CD14-positive monocyte (primary cell): ENCODE measurements around the gene HMCN2. TPM values are rescaled to one million over a fixed set of nuclear protein-coding genes. Genes with fewer than 3 reads are reported as not detected.

Experiments used
- DNase-seq, 3 donors: peaks; one replicate each; pipeline ENCODE4 v3.0.0-alpha.2; 2011 to 2022
- H2AFZ ChIP-seq: 2 replicates; pipeline ENCODE4 v1.6.0; 2012; ENCODE audit warnings: mild to moderate bottlenecking, low read depth, low read length, inconsistent platforms; ENCODE audit not compliant: insufficient read depth, poor library complexity, severe bottlenecking
- H3K27ac ChIP-seq, 2 donors: 1 replicate in 1 of 2; 2 replicates in 1 of 2; pipeline ENCODE4 v1.5.1; 2012 to 2013; ENCODE audit warnings: low read length in 2 of 2, control low read depth in 1 of 2, inconsistent platforms in 1 of 2, low read depth in 1 of 2, mild to moderate bottlenecking in 1 of 2
- H3K27me3 ChIP-seq, 2 donors: one replicate each; pipeline versions ENCODE4 v1.6.0 to v1.6.1; 2011 to 2013; ENCODE audit warnings: low read length in 2 of 2; ENCODE audit not compliant: control insufficient read depth in 2 of 2, insufficient read depth in 2 of 2
- H3K36me3 ChIP-seq, 2 donors: replicated peaks in 1 of 2; 1 replicate in 1 of 2; 2 replicates in 1 of 2; pipeline versions ENCODE4 v1.5.1 to v1.6.1; 2012 to 2013; ENCODE audit warnings: low read length in 2 of 2, control low read depth in 1 of 2, inconsistent platforms in 1 of 2, mild to moderate bottlenecking in 1 of 2; ENCODE audit not compliant: insufficient read depth in 2 of 2, control insufficient read depth in 1 of 2
- H3K4me1 ChIP-seq, 2 donors: 1 replicate in 1 of 2; 2 replicates in 1 of 2; pipeline versions ENCODE4 v1.5.1 to v1.6.1; 2012 to 2013; ENCODE audit warnings: low read length in 2 of 2, control low read depth in 1 of 2, inconsistent platforms in 1 of 2, mild to moderate bottlenecking in 1 of 2, moderate library complexity in 1 of 2; ENCODE audit not compliant: insufficient read depth in 2 of 2, control insufficient read depth in 1 of 2
- H3K4me2 ChIP-seq: replicated peaks from 2 replicates; pipeline ENCODE3; 2012; ENCODE audit warnings: low read length, moderate library complexity, mild to moderate bottlenecking; ENCODE audit not compliant: poor library complexity, severe bottlenecking; ENCODE audit errors: extremely low read depth
- H3K4me3 ChIP-seq, 3 experiments: fragments of 200-600 bp in 1 of 3; sonication (generic) in 1 of 3; replicated peaks in 1 of 3; 1 replicate in 2 of 3; 2 replicates in 1 of 3; pipeline ENCODE4 v1.5.1; 2011 to 2013; ENCODE audit warnings: low read length in 3 of 3, mild to moderate bottlenecking in 3 of 3, control low read depth in 2 of 3, low read depth in 2 of 3, inconsistent platforms in 1 of 3, moderate library complexity in 1 of 3
- H3K79me2 ChIP-seq: 2 replicates; pipeline ENCODE4 v1.6.0; 2012; ENCODE audit warnings: mild to moderate bottlenecking, control low read depth, inconsistent platforms, low read length, moderate library complexity; ENCODE audit not compliant: insufficient read depth
- H3K9ac ChIP-seq: 2 replicates; pipeline ENCODE4 v1.6.0; 2017; ENCODE audit warnings: low read length, mild to moderate bottlenecking; ENCODE audit not compliant: insufficient read depth, poor library complexity, severe bottlenecking
- H3K9me3 ChIP-seq, 2 donors: replicated peaks in 1 of 2; 1 replicate in 1 of 2; 2 replicates in 1 of 2; pipeline versions ENCODE4 v1.5.1 to v1.6.1; 2012 to 2013; ENCODE audit warnings: low read length in 2 of 2, control low read depth in 1 of 2; ENCODE audit not compliant: control insufficient read depth in 1 of 2, insufficient read depth in 1 of 2
- H4K20me1 ChIP-seq: 2 replicates; pipeline ENCODE4 v1.6.0; 2012; ENCODE audit warnings: mild to moderate bottlenecking, low read length, control low read depth, moderate library complexity; ENCODE audit not compliant: insufficient read depth
- H3K27ac Mint-ChIP-seq, 7 donors: one replicate each; pipeline ENCODE4 v1.8.0; 2020; ENCODE audit warnings: mild to moderate bottlenecking in 7 of 7, mixed read lengths in 7 of 7, moderate library complexity in 6 of 7, inconsistent platforms in 2 of 7
- H3K27me3 Mint-ChIP-seq, 3 donors: one replicate each; pipeline ENCODE4 v1.8.0; 2021 to 2022; ENCODE audit warnings: low read depth in 3 of 3, mild to moderate bottlenecking in 3 of 3, mixed read lengths in 3 of 3, moderate library complexity in 3 of 3, inconsistent platforms in 1 of 3
- H3K36me3 Mint-ChIP-seq, 2 donors: one replicate each; pipeline ENCODE4 v1.8.0; 2020; ENCODE audit warnings: mixed read lengths in 2 of 2, inconsistent platforms in 1 of 2, mild to moderate bottlenecking in 1 of 2
- H3K4me1 Mint-ChIP-seq: one replicate; pipeline ENCODE4 v1.8.0; 2020; ENCODE audit warnings: mild to moderate bottlenecking, mixed read lengths
- H3K4me3 Mint-ChIP-seq, 2 donors: one replicate each; pipeline ENCODE4 v1.8.0; 2020; ENCODE audit warnings: mild to moderate bottlenecking in 2 of 2, mixed read lengths in 2 of 2, moderate library complexity in 1 of 2
- H3K9me3 Mint-ChIP-seq, 7 donors: one replicate each; pipeline ENCODE4 v1.8.0; 2020 to 2022; ENCODE audit warnings: mixed read lengths in 7 of 7, mild to moderate bottlenecking in 6 of 7, moderate library complexity in 6 of 7, inconsistent platforms in 2 of 7
- CTCF ChIP-seq: fragments of 200-600 bp; IDR thresholded peaks from one replicate; pipeline ENCODE4 v1.8.0; 2022; ENCODE audit warnings: antibody characterized with exemption, mild to moderate bottlenecking
- WGBS: methylation state at CpG from one replicate; pipeline ENCODE4 v1.1.5; 2013; ENCODE audit warnings: missing lambda C conversion rate; ENCODE audit not compliant: insufficient coverage; 5-methylcytosine and 5-hydroxymethylcytosine counted together
- intact Hi-C, 2 donors: fragments of 100-400 bp; cut with micrococcal nuclease; formaldehyde crosslinking; loops; one replicate each; pipeline versions ENCODE4 v1.15.0 to v1.15.1; 2023
- polyA plus RNA-seq, 3 donors: library from polyadenylated mRNA; depleted of rRNA in 1 of 3; unstranded in 2 of 3; stranded (reverse) in 1 of 3; fragments of 300-500 nt in 2 of 3; fragments of >200 nt in 1 of 3; fragmentation: Illumina TruSeq in 2 of 3; gene quantifications; 1 replicate in 2 of 3; 2 replicates in 1 of 3; pipeline ENCODE4 v1.2.3, GENCODE V29; 2012 to 2021

Gene HMCN2
- polyA plus RNA-seq, 3 donors = not detected

GRCh38 chr9:130462685-130463540 lies 197.4 kb downstream of the HMCN2 start:
- Mint-ChIP-seq H3K9me3 (peaks cover 0 to 3% (median 0%) of the 10 kb centered on the region in 7 donors), H3K36me3 (no peaks in the 10 kb centered on the region), H3K4me3 (no peak overlapping the region), H3K27ac (no peak overlapping the region), H3K4me1 (no peaks in the 10 kb centered on the region), H3K27me3 (peaks cover 23 to 40% (median 31%) of the 10 kb centered on the region in 3 donors)
- Histone ChIP-seq H3K27me3 (peaks cover 6 to 25% of the 10 kb centered on the region in 2 donors), H3K4me1 (no peaks in the 10 kb centered on the region), H3K4me3 (no peak overlapping the region), H4K20me1 (no peaks in the 10 kb centered on the region), H3K36me3 (no peaks in the 10 kb centered on the region), H2AFZ (no peak overlapping the region), H3K9ac (no peak overlapping the region), H3K4me2 (no peak overlapping the region), H3K9me3 (no peaks in the 10 kb centered on the region), H3K79me2 (no peaks in the 10 kb centered on the region), H3K27ac (no peak overlapping the region)
- DNase-seq = no peak
- intact Hi-C loops = no loop called here
- WGBS = 89% methylated on average over 21 of the region's 27 CpGs
- TF ChIP-seq CTCF = no peak

DNA sequence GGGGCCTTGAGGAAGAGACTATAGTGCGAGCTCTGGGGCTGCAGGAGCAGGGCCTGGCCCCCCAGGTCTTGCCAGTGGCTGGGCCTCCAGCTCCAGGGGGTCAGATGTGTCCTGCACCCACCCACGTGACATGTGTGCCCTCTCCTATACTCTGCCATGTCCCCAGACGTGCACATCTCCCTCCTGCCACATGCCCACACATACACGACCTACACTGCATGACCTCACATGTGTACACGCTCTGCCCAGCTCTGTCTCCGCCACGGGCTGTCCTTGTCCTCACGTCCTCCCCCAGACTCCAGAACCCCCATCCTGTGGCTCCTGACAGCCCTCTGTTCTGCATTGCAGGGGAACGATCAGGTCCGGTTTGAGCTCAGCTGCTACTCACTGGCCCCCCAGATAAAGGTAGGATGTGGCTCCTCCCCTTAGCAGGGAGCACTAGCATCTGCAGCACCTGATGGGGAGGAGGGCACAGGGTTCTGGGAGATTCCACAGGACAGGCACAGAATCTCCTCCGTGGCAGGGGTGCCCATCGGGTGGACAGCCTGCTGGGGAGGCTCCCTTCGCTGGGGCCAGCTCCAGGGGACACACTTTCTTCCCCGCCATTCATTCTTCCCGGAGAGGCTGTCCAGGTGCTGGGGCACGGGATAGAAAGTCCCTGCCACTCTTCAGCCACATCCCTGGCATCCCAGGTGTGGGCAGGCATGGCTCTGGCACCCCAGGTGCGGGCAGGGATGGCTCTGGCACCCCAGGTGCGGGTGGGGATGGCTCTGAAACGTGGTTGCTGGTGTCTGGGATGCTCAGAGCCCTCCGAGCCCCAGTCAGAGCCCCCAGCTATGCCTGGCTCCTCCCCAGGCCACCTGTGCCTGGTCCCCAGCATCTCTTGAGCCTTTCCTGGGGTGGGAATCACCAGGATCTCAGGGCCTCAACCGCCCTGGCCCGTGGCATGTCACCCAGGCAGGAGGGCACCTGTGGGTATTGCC lies 198.5 kb downstream of the HMCN2 start:
- Histone ChIP-seq H3K4me2 (no peak overlapping the region), H3K9me3 (no peaks in the 10 kb centered on the region), H3K79me2 (no peaks in the 10 kb centered on the region), H3K9ac (no peak overlapping the region), H3K36me3 (no peaks in the 10 kb centered on the region), H2AFZ (no peak overlapping the region), H3K27me3 (peaks cover 7 to 35% of the 10 kb centered on the region in 2 donors), H3K4me3 (no peak overlapping the region), H3K4me1 (no peaks in the 10 kb centered on the region), H3K27ac (no peak overlapping the region), H4K20me1 (no peaks in the 10 kb centered on the region)
- H3K9me3 Mint-ChIP-seq = peaks cover 0 to 3% (median 0%) of the 10 kb centered on the region in 7 donors
- no peak overlapping the region for H3K4me3 Mint-ChIP-seq
- TF ChIP-seq CTCF = no peak
- WGBS = 77% methylated on average over 18 of the region's 22 CpGs
- H3K27me3 Mint-ChIP-seq = peaks cover 32 to 50% (median 38%) of the 10 kb centered on the region in 3 donors
- DNase-seq = no peak
- H3K36me3 Mint-ChIP-seq = no peaks in the 10 kb centered on the region
- H3K4me1 Mint-ChIP-seq = no peaks in the 10 kb centered on the region
- peak overlapping the region in 1 of 7 donors; percentile 21 for H3K27ac Mint-ChIP-seq
- intact Hi-C loops = no loop called here
